ENCODE measurements around the gene LEPR.

LEPR gene

GRCh38 chr1:65412984-65413375 lies 7.5 kb upstream of the LEPR start:
- DNase-seq, result no peak

GRCh38 chr1:65414538-65414937 lies 5.9 kb upstream of the LEPR start:
- no peak for DNase-seq

GRCh38 chr1:65416767-65417166 lies 3.7 kb upstream of the LEPR start:
- no peak for DNase-seq

DNA sequence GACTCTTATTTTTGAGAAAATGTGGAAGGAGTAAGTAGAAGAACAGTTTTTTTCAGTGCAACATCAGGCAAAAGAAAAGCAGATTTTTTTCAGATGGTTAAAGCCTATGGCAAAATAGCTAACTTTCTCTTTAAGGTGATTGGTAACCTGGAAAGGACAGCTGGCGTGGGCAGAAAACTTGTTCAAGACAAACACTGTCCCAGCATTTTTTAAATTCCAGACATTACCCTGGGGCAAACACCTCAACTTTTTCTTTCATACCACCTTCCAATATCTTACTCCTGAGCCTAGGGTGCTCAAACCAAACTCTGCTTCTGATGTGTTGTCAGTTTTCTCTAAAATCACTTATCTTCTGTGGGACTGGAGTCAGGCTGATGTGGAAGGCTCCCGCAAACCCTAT lies 2.7 kb upstream of the LEPR start:
- DNase-seq, result no peak

DNA sequence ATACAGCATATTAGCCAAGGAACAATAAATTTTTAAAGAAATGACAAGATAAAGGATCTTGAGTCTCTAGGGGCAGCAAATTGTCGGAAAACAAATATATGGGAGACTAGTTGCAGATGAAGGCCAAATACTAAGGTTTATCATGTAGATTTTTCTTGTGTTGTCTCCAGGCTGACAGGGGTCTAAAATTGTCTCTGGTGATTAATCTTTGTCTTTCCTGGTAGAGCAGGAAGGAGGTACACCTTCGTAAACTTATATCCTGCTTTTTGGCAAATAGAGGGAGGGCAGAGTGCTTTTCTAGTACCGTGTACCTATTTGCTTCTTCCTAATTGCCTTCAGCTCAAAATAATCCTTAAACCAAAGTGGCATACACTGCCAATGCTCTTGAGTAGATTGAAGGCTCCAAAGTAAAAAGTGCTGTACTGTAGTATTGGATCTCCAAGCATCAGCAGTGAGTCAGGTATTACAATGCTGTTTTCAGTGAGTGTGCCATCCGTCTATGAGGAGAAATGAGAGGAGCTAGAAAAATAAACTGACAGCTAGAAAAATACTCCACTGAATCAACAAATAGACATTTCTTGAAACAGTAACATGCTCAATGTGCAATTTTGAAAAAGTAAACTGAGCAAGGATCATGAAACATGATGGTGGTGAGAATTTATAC lies 1.8 kb upstream of the LEPR start:
- no peak for DNase-seq

DNA sequence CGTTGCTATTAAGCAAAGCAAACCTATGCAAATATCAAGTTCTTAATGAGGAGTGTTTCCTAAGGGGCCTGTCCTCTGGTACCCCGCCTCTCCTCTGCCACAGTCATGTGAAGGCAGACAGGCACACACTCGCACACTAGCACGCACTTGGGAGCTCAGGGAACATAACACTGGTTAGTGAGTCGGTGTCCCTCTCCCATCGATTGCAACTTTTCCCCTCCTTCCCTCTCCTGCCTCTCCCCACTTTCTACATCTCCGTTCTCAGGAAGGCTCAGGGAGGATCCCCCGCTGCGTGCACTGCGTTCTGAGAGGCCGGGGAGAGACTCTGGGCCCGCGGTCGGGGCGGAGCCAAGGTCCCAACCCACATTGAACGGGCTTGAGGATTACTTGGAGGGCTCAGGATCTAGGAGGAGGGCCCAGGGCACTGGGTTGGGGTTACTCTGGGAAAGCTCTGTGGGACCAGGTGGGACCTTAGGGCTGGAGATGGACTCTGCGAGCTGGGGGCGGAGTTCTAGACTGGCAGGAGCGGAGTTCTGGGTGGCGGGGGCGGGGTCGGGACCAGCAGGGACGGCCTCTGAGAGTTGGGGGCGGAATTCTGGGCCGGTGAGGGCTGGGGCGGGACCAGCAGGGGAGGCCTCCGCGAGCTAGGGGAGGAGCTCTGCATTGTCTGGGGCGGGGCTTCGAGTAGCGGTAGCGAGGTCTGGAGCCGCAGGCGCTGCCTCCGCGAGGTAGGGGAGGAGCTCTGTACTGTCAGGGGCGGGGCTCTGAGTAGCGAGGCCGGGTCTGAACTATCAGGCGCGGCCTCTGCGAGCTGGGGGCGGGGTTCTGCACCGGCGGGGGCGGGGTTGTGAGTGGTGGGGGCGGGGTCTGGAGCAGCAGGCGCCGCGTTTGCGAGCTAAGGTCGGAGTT lies 533 bp upstream of the LEPR start:
- peak; percentile 99 for DNase-seq

GRCh38 chr1:65421351-65422025 lies 1.0 kb downstream of the LEPR start:
- DNase-seq, result no peak

DNA sequence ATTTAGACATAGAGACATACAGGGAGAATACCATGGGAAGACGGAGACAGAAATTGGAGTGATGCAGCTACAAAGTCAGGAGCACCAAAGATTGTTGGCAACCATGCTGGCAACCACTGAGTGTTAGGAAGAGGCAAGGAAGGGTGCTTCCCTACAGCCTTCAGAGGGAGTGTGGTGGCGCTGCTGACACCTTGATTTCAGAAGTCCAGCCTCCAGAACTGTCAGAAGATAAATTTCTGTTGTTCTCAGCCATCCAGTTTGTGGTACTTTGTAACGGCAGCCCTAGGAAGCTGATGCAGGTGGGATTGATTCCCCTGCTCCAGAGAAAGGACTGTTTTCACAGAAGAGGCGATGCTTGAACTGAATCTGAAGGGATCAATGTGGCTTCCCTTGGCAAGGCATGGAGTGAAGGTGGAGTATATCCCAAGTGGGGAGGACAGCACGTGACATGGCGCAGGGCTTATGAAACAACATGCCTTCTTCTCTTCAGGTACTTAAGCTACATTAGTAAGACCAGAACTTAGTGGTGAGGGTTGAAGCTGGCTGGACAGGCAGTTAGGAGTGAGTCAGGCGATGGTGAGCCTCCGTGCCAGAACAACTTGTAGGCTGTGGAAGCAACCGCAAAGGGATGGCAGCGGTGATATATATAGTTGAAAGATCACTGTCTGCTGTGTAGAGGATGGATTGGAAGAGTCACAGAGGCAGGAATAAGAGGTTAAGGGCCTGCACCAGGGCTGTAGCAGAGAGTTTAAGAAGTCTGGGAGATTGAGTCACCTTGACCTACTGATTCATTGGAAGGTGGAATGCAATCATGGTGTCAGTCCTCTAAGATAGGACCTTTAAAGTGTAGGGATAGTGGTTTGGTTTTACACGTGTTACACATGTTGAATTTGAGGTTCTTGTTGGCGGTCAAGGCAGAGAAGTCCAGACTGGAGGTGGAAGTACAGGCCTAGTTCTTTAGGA lies 2.1 kb downstream of the LEPR start:
- DNase-seq, result no peak

GRCh38 chr1:65423884-65424572 lies 3.6 kb downstream of the LEPR start:
- no peak for DNase-seq

DNA sequence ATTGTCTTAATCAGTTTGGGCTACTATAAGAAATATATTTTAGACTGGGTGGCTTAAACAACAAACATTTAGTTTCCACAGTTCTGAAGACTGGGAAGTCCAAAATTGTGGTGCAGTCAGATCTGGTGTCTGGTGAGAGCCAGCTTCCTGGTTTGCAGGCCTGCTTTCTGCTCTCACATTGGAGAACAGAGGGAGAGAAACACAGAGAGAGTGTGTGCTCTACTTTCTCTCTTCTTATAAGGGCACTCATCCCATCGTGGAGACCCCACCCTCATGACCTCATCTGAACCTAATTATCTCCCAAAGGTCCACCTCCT lies 4.1 kb downstream of the LEPR start:
- DNase-seq, result no peak

- DNase-seq, result no peak
Measured at GRCh38 chr1:65425006-65425405, 4.5 kb downstream of the LEPR start.

- DNase-seq, result no peak
Measured at GRCh38 chr1:65425697-65426096, 5.2 kb downstream of the LEPR start.

- DNase-seq, result no peak
Measured at GRCh38 chr1:65429078-65429477, 8.6 kb downstream of the LEPR start.

GRCh38 chr1:65429806-65430205 lies 9.3 kb downstream of the LEPR start:
- no peak for DNase-seq

GRCh38 chr1:65431111-65431705 lies 10.7 kb downstream of the LEPR start:
- DNase-seq, result no peak

GRCh38 chr1:65432918-65433317 lies 12.4 kb downstream of the LEPR start:
- no peak for DNase-seq

GRCh38 chr1:65434255-65434654 lies 13.8 kb downstream of the LEPR start:
- no peak for DNase-seq

- DNase-seq, result no peak
Measured at GRCh38 chr1:65434760-65435159, 14.3 kb downstream of the LEPR start.

- no peak for DNase-seq
Measured at GRCh38 chr1:65435987-65436386, 15.5 kb downstream of the LEPR start.

DNA sequence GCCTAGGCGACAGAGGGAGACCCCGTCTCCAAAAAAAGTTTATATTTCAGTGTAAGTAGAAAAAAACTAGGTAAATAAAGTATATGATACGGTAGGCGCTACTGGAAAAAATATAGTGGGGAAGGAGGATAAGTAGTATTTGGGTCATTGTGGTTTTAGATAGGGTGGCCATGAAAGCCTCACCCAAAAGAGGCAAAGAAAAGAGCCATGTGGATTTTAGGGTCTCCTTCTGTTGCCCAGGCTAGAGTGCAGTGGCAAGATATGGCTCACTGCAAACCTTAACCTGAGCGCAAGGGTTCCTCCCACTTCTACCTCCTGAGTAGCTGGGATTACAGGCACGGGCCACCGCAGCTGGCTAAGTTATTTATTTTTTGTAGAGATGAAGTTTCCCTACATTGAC lies 17.1 kb downstream of the LEPR start:
- no peak for DNase-seq

- no peak for DNase-seq
Measured at GRCh38 chr1:65440322-65440900, 19.9 kb downstream of the LEPR start.
